Activated T-helper 2 cell treated with anti-CD3 and anti-CD28 coated beads, Interferon-gamma antibody, Interleukin-2, Interleukin-4, amounts not matched to agents 10 μg/mL and 5 μg/mL and 100 μg/mL, durations not matched to agents 14 hours and 24 hours and 36 hours (primary cell): Measurements from ENCODE around the gene RASA3. TPM values are rescaled to one million over a fixed set of nuclear protein-coding genes. Genes with fewer than 3 reads are reported as not detected.
"Not testable (repeated sequence)": the region's sequence is repeated elsewhere in the genome, so short reads cannot be mapped to it uniquely, and the experiment has no call there.

ENCODE experiments used
- DNase-seq: peaks from one replicate; pipeline ENCODE4 v3.0.0; 2021; ENCODE audit warnings: low spot score
- H3K27ac Mint-ChIP-seq: one replicate; pipeline ENCODE4 v1.8.0; 2021; ENCODE audit warnings: mixed read lengths
- H3K27me3 Mint-ChIP-seq: one replicate; pipeline ENCODE4 v1.8.0; 2021; ENCODE audit warnings: low read depth, mixed read lengths
- H3K36me3 Mint-ChIP-seq: one replicate; pipeline ENCODE4 v1.8.0; 2021; ENCODE audit warnings: low read depth, mixed read lengths
- H3K4me1 Mint-ChIP-seq: one replicate; pipeline ENCODE4 v1.8.0; 2021; ENCODE audit warnings: low read depth, mixed read lengths
- H3K4me3 Mint-ChIP-seq: one replicate; pipeline ENCODE4 v1.8.0; 2021; ENCODE audit warnings: low read depth, mild to moderate bottlenecking, moderate library complexity, mixed read lengths
- H3K9me3 Mint-ChIP-seq: one replicate; pipeline ENCODE4 v1.8.0; 2021; ENCODE audit warnings: mixed read lengths
- intact Hi-C: fragments of 100-400 bp; cut with micrococcal nuclease; formaldehyde crosslinking; loops from one replicate; pipeline ENCODE4 v1.15.1; 2023
- total RNA-seq: library from RNA; stranded (reverse); gene quantifications from 2 replicates; pipeline ENCODE4 v1.2.3, GENCODE V29; 2022

Gene RASA3
- total RNA-seq, 1 donor from 2014 or later = 13.9 TPM

DNA sequence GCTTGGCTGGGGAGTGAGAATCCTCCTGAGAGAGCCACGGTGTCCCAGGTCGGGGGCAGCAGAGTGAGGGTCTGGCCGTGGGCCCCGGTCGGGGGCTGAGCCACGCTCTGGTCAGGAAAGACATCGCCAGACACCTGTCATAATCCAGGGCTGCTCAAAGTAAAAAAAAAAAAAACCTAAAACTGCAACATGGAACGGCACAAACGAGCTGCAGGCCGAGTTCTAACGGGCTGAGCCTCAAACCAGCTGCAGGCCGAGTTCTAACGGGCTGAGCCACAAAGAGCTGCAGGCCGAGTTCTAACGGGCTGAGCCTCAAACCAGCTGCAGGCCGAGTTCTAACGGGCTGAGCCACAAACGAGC lies 21.6 kb downstream of the RASA3 start:
- intact Hi-C loops = loop anchor here (5.0 kb wide), 2 partner anchors 36 to 44 kb away; no protein-coding TSS in a partner anchor
- Mint-ChIP-seq H3K27ac (peak overlapping the region; percentile 68), H3K4me3 (peak overlapping the region; percentile 54), H3K4me1 (peaks cover 37% of the 10 kb centered on the region), H3K36me3 (peaks cover 14% of the 10 kb centered on the region)
- not testable (repeated sequence) for DNase-seq, H3K27me3 Mint-ChIP-seq, H3K9me3 Mint-ChIP-seq

DNA sequence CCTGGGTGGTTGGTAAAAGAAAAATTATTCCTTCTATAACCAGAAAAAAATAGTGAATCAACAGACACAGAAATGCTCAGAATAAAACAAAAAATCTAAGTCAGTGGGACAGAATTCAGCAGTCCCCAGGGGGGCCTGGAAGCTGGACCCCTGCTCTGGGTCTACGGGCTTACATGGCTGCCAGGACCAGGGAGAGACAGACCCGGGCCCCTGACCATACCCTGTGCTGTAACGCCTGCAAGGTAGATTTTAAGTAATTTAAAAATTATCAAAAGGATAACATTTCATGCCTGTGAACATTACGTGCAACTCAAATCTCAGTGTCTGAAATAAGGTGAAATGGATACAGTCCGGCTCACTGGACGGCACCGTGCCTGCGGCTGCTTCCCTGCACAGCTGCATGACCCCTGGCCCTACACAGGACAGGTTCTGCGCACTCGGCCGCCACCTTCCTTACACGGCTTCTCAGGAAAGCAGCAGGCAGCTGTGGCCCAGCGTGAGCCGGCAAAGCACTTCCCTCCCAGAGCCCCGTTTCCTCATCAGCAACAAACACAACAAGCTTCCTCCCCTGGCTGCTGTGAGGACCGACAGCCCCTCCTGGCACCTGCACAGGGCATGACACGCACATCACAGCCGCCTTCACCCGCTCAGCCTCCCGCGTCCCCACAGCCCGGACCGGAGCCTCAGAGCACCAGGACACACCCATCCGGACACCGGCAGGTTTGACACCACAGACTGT lies 22.2 kb downstream of the RASA3 start:
- H3K36me3 Mint-ChIP-seq = peaks cover 9% of the 10 kb centered on the region
- intact Hi-C loops = loop anchor here (5.0 kb wide), 2 partner anchors 37 to 43 kb away; no protein-coding TSS in a partner anchor
- peaks cover 33% of the 10 kb centered on the region for H3K4me1 Mint-ChIP-seq
- peak; percentile 70 for DNase-seq
- no peaks in the 10 kb centered on the region for H3K27me3 Mint-ChIP-seq
- H3K4me3 Mint-ChIP-seq = peak overlapping the region; percentile 54
- H3K9me3 Mint-ChIP-seq = no peaks in the 10 kb centered on the region
- peak overlapping the region; percentile 68 for H3K27ac Mint-ChIP-seq

DNA sequence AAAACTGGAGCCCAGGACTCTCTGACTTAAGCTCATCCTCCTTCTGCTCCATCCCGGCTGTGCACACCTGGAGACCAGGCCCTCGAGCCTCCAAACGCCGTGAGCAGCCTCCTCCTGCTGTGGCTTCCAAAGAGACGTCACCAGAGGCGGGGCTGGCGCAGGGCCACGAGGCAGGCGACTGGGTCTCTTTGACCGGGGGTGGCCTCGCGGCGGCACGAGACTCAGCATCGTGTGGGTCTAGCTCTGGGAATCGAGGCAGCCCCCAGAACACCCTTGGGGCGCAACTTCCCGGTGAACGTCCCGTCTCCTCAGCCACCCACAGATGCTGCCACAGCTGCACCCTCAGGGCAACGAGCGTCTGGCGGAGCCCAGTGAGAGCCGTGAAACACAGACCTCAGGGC lies 22.8 kb downstream of the RASA3 start:
- DNase-seq = no peak
- peaks cover 6% of the 10 kb centered on the region for H3K36me3 Mint-ChIP-seq
- H3K4me3 Mint-ChIP-seq = peak overlapping the region; percentile 13
- H3K27ac Mint-ChIP-seq = no peak overlapping the region
- intact Hi-C loops = loop anchor here (5.0 kb wide), 2 partner anchors 38 to 42 kb away; no protein-coding TSS in a partner anchor
- H3K4me1 Mint-ChIP-seq = peaks cover 30% of the 10 kb centered on the region
- no peaks in the 10 kb centered on the region for H3K9me3 Mint-ChIP-seq
- no peaks in the 10 kb centered on the region for H3K27me3 Mint-ChIP-seq

DNA sequence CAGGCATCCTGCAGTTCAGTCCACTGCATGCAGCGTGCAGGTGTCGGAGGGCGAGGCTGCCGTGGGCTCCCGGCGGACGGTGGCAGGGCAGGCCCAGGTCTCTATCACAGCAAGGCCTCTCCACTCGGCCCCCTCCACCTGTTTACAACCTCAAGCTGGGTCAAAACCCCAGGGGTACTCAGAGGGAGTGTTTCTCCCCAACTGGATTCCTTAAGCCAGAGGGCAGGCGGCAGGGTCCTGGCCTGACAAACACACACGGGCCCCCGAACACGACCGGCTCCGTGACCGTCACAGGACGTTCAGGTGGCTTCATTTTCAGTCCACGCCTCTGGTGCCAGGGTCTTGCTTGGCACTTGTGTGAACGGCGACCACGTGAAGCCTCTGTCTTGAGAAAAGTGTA lies 23.5 kb downstream of the RASA3 start:
- Mint-ChIP-seq H3K4me3 (no peak overlapping the region), H3K4me1 (peaks cover 24% of the 10 kb centered on the region), H3K27ac (no peak overlapping the region), H3K27me3 (no peaks in the 10 kb centered on the region), H3K9me3 (no peaks in the 10 kb centered on the region), H3K36me3 (peaks cover 3% of the 10 kb centered on the region)
- no peak for DNase-seq
- intact Hi-C loops = no loop called here

DNA sequence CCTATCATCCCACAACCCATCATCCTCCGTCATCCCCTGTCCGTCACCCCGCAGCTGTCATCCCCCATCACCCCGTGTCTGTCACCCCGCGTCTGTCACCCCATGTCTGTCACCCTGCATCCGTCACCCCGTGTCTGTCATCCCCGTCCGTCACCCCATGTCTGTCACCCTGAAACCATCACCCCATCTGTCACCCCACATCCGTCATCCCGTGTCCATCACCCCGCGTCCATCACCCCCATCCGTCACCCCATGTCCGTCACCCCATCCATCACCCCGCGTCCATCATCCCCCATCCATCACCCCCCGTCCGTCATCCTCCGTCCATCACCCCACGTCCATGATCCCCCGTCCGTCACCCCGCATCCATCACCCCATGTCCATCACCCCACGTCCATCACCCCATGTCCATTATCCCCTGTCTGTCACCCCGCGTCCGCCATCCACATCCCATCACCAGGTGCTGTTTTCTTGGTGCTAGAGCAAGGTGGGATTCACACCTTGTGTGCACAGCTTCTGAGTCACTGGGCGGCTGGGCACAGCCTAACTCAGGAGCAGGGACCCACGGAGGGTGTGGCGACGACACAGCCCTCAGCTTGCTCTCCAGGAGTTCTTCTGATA lies 24.2 kb downstream of the RASA3 start:
- Mint-ChIP-seq H3K27me3 (no peaks in the 10 kb centered on the region), H3K36me3 (peaks cover 3% of the 10 kb centered on the region), H3K27ac (no peak overlapping the region), H3K4me1 (peaks cover 24% of the 10 kb centered on the region), H3K9me3 (no peaks in the 10 kb centered on the region), H3K4me3 (no peak overlapping the region)
- intact Hi-C loops = no loop called here
- no peak for DNase-seq

DNA sequence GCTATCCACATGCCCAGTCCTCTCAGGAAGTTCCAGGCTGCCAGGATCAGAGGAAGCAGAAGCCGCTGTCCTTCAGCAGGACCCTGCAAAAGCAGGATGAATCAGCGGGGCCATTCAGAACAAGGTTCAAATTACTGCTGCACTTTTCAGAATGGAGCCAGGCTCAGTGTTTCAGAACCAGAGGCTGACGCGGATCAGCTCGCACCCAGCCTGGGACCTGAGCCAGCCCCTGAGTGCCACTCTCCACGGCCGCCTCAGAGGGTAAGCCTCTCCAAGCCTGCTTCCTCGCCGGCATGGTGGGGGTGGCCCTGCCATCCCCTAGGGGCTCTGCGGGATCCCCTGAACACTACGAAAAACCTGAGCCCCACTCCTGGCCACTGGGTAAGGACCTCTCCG lies 24.7 kb downstream of the RASA3 start:
- Mint-ChIP-seq H3K4me1 (peaks cover 21% of the 10 kb centered on the region), H3K27ac (no peak overlapping the region)

DNA sequence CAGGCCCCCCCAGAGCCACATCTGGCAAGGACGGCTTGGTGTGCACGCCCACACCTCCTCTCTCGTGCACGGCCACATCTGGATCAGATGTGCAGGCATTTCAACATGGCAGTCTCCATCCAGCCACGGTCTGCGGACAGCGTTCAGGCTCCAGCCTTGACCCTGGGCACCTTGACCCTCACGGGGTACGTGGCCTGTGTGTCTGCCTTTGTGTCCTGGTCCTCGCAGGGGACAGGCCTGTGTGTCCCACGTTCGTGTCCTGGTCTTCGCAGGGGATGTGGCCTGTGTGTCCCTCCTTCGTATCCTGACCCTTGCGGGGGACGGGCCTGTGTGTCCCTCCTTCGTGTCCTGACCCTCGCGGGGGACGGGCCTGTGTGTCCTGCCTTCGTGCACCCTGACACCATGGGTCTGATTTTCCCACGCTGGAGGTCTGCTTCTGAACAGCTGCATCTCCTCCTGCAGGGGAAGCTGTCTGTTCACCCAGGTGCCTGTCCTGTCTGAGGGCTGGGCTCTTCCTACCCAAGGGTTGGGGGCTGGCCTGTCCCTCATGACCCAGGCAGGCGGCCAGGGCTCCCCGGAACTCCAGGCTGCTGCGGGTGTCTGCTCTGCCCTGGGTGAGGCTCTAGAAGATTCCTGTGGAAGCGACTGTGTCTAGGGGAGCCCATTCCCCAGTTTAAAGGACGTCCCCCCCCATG lies 25.3 kb downstream of the RASA3 start:
- intact Hi-C loops = no loop called here
- no peak overlapping the region for H3K4me3 Mint-ChIP-seq
- no peak overlapping the region for H3K27ac Mint-ChIP-seq
- H3K27me3 Mint-ChIP-seq = no peaks in the 10 kb centered on the region
- H3K4me1 Mint-ChIP-seq = peaks cover 21% of the 10 kb centered on the region
- H3K36me3 Mint-ChIP-seq = no peaks in the 10 kb centered on the region
- H3K9me3 Mint-ChIP-seq = no peaks in the 10 kb centered on the region
- DNase-seq = no peak

More for the DNA sequence above, 24.7 kb downstream of the RASA3 start:
- H3K27me3 Mint-ChIP-seq = no peaks in the 10 kb centered on the region
- H3K9me3 Mint-ChIP-seq = no peaks in the 10 kb centered on the region
- DNase-seq = no peak
- no peaks in the 10 kb centered on the region for H3K36me3 Mint-ChIP-seq
- H3K4me3 Mint-ChIP-seq = no peak overlapping the region
- intact Hi-C loops = no loop called here

DNA sequence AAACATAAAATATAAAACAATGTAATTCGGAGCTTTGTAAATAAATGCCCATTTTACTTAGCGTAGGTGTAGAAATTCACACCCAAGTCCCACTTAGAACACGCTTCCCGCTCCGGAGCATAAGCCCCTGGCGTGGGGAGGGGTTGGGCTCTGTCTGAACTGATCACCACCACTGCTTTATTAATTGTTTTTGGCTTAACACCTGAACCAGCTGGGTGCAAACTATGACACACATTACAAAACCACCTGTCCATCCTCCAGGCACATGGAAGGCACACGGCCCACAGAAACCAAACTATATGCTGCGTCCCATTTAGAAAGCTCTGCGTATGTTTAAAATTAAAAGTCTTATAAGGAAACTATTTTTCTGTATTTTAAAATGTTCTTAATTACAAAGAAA lies 25.9 kb downstream of the RASA3 start:
- peaks cover 17% of the 10 kb centered on the region for H3K4me1 Mint-ChIP-seq

DNA sequence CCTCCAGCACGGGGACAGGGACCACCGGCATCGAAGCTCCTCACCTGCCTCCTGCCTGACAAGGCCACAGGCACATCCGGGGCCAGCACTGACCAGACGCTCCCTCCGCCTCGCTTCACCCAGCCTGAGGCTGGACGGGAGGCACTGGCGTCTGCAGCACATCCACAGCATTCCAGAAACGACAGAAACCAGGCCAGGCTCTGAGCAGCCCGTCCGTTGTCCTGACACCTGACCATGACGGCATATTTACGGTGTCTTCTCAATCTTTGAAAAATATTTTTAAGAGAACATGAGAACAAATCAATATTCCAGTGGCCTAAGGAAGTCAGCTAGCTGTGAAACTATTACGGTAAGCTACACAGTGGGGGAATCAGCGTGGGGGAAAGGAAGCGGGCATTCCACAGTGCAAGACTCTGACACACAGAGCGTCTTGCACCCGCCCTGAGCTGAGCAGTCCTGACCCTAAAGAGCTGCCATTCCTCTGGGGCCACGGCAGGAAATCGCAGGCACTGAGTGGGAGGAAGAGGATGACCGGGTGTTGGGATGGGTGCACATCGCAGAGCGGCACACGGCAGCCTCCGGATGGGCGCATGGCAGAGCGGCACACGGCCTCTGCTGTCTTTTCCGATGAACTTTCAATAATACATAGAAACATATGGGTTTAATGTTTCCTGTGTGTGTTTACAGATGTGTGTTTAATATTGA lies 26.8 kb downstream of the RASA3 start:
- Mint-ChIP-seq H3K4me3 (no peak overlapping the region), H3K27me3 (no peaks in the 10 kb centered on the region), H3K27ac (no peak overlapping the region), H3K4me1 (peaks cover 15% of the 10 kb centered on the region), H3K9me3 (no peaks in the 10 kb centered on the region), H3K36me3 (no peaks in the 10 kb centered on the region)
- intact Hi-C loops = no loop called here
- DNase-seq = no peak

More for the DNA sequence above, 25.9 kb downstream of the RASA3 start:
- intact Hi-C loops = no loop called here
- no peaks in the 10 kb centered on the region for H3K9me3 Mint-ChIP-seq
- H3K36me3 Mint-ChIP-seq = no peaks in the 10 kb centered on the region
- H3K4me3 Mint-ChIP-seq = no peak overlapping the region
- no peaks in the 10 kb centered on the region for H3K27me3 Mint-ChIP-seq
- no peak overlapping the region for H3K27ac Mint-ChIP-seq
- no peak for DNase-seq

DNA sequence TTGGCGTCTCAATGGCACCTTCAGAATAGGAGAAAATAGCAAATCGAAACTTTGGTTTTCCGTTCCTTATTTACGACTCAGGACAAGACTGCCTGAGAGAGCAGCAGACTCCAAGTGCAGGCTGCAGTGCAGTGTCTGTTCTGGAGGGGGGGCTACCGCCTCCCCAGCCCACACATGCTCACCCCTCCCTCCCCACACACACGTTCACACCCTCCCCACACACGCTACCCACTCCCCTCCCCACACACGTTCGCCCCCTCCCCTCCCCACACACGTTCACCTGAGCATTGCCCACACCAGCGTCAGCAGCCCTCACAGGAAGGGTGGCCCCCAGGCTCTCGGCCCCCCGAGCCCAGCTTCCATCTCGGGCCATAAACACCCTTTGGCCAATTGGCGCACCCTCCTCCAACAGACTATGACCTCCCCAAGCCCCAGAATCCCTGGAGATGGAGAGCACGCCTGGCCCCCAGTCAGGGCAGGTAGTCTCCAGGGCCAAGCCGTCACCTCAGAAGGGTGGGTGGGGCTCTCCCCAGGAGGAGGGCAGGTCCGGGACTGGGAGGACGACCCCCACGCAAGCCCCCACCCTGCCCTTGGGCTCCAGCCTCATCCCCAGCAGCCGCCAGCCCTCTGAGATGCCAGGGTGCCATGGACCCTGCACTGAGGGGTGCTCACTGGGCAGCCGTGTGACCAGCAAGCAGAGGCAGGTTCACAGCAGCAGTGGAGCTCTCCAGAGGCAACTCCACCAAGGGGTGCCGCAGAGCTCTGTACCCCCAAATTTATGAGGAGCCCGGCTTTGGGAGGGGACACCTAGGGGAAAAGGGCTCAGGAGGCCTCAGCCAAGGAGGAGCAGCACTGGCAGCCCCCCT lies 27.5 kb downstream of the RASA3 start:
- no peak for DNase-seq
- H3K27me3 Mint-ChIP-seq = no peaks in the 10 kb centered on the region
- H3K36me3 Mint-ChIP-seq = no peaks in the 10 kb centered on the region
- intact Hi-C loops = no loop called here
- H3K4me1 Mint-ChIP-seq = peaks cover 10% of the 10 kb centered on the region
- H3K9me3 Mint-ChIP-seq = no peaks in the 10 kb centered on the region
- H3K27ac Mint-ChIP-seq = no peak overlapping the region
- H3K4me3 Mint-ChIP-seq = no peak overlapping the region

DNA sequence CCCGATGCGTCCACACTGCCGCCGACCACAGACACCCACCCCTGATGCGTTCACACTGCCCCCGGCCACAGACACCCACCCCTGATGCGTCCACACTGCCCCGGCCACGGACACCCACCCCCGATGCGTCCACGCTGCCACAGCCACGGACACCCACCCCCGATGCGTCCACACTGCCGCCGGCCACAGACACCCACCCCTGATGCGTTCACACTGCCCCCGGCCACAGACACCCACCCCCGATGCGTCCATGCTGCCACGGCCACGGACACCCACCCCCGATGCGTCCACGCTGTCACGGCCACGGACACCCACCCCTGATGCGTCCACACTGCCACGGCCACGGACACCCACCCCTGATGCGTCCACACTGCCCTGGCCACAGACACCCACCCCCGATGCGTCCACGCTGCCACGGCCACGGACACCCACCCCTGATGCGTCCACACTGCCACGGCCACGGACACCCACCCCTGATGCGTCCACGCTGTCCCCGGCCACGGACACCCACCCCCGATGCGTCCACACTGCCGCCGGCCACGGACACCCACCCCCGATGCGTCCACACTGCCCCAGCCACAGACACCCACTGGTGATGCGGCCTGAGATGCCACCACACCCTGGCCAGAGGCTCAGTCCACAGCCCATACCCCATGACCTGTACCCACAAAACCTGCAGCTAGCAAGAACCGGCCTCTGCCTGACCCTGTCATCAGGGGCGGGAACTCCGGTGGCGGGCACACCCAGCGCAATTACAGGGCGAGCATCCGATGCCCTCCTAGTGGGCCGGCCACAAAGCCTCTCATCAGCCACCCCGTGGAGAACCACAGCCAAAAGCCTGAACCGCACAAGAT lies 28.4 kb downstream of the RASA3 start:
- H3K4me3 Mint-ChIP-seq = no peak overlapping the region
- no peak overlapping the region for H3K27ac Mint-ChIP-seq
- no peaks in the 10 kb centered on the region for H3K27me3 Mint-ChIP-seq
- DNase-seq = no peak
- H3K4me1 Mint-ChIP-seq = peaks cover 6% of the 10 kb centered on the region
- no peaks in the 10 kb centered on the region for H3K36me3 Mint-ChIP-seq
- intact Hi-C loops = no loop called here
- H3K9me3 Mint-ChIP-seq = no peaks in the 10 kb centered on the region
